HepG2 (cell line): ENCODE measurements around the gene RAPSN. TPM values are rescaled to one million over a fixed set of nuclear protein-coding genes. Genes with fewer than 3 reads are reported as not detected.
A peak's percentile ranks its signal among the peaks of the same experiment; 100 is the strongest.

Experiments
- GMEB2 ChIP-seq: IDR thresholded peaks from 2 replicates; pipeline ENCODE4 v1.6.1; 2016; ENCODE audit warnings: missing biosample characterization, missing genetic modification reagents, low read depth
- HMGXB3 ChIP-seq: sonication (generic); formaldehyde crosslinking; IDR thresholded peaks from 2 replicates; pipeline ENCODE4 v1.4.0; 2020; ENCODE audit warnings: missing genetic modification reagents, borderline replicate concordance
- KMT2B ChIP-seq: IDR thresholded peaks from 2 replicates; pipeline ENCODE4 v1.6.1; 2016; ENCODE audit warnings: missing genetic modification reagents, missing compliant biosample characterization
- NR2F1 ChIP-seq, 2 experiments: fragments of 450-650 bp in 1 of 2; formaldehyde crosslinking in 1 of 2; IDR thresholded peaks; 2 replicates each; pipeline versions ENCODE4 v1.5.0 to v1.6.1; 2016 to 2020; ENCODE audit warnings: mild to moderate bottlenecking in 1 of 2, missing compliant biosample characterization in 1 of 2, missing genetic modification reagents in 1 of 2, moderate library complexity in 1 of 2
- SMAD1 ChIP-seq: sonication (generic); formaldehyde crosslinking; IDR thresholded peaks from 2 replicates; pipeline ENCODE4 v1.4.0; 2020; ENCODE audit warnings: missing genetic modification reagents, low read depth, mild to moderate bottlenecking, borderline replicate concordance
- ZGPAT ChIP-seq: IDR thresholded peaks from 2 replicates; pipeline ENCODE4 v1.6.1; 2016; ENCODE audit warnings: mild to moderate bottlenecking
- ZNF160 ChIP-seq: sonication (generic); formaldehyde crosslinking; IDR thresholded peaks from 2 replicates; pipeline ENCODE4 v1.8.0; 2022; ENCODE audit warnings: mild to moderate bottlenecking, inconsistent platforms, missing genetic modification reagents
- ZNF282 ChIP-seq: fragments of 450-650 bp; IDR thresholded peaks from 2 replicates; pipeline ENCODE4 v1.6.1; 2018; ENCODE audit not compliant: partially characterized antibody
- ZNF570 ChIP-seq: sonication (generic); formaldehyde crosslinking; IDR thresholded peaks from 2 replicates; pipeline ENCODE4 v1.4.0; 2020; ENCODE audit warnings: mild to moderate bottlenecking, missing genetic modification reagents, borderline replicate concordance
- ZNF704 ChIP-seq: sonication (generic); formaldehyde crosslinking; IDR thresholded peaks from 2 replicates; pipeline ENCODE4 v1.8.1; 2023; ENCODE audit warnings: mild to moderate bottlenecking, inconsistent platforms, moderate library complexity, missing genetic modification reagents, borderline replicate concordance
- ZNF710 ChIP-seq: sonication (generic); formaldehyde crosslinking; IDR thresholded peaks from 2 replicates; pipeline ENCODE4 v1.5.0; 2020; ENCODE audit warnings: mild to moderate bottlenecking, missing genetic modification reagents, borderline replicate concordance
- ZNF761 ChIP-seq: sonication (generic); formaldehyde crosslinking; conservative IDR thresholded peaks from 2 replicates; pipeline ENCODE4 v1.4.0; 2020; ENCODE audit warnings: mild to moderate bottlenecking, missing genetic modification reagents
- polyA plus RNA-seq, 8 experiments: library from polyadenylated mRNA; depleted of rRNA in 3 of 8; stranded (reverse) in 7 of 8; unstranded in 1 of 8; fragments of >200 nt; fragmentation: Illumina TruSeq in 4 of 8; extraction: Trizol in 4 of 8; gene quantifications; 2 replicates each; pipeline versions ENCODE4 v1.2.1 to v1.2.3, GENCODE V29; 2011 to 2016; ENCODE audit warnings: low read depth in 4 of 8, missing spikeins in 1 of 8, mixed read lengths in 1 of 8; ENCODE audit not compliant: insufficient read depth in 1 of 8
- total RNA-seq, 5 experiments: library from RNA; depleted of rRNA; stranded (reverse); fragments of >200 nt; fragmentation: Illumina TruSeq; extraction: Trizol; gene quantifications; 2 replicates each; pipeline ENCODE4 v1.2.3, GENCODE V29; 2016; ENCODE audit warnings: low read depth in 1 of 5

RAPSN gene
- total and polyA plus RNA-seq, 2 of the 13 experiments (the other 11 are each of a cell fraction or from before 2014, with no cell fraction given) = 0.15 to 1.2 TPM

GRCh38 chr11:47407746-47408590, 41.0 kb downstream of the RAPSN start, which contains the start of gene SLC39A13 (continued):
- TF ChIP-seq HMGXB3 = no peak
- peak; percentile 74; the same call in 1 of the 2 replicates for TF ChIP-seq ZNF160
- TF ChIP-seq ZNF704 (CRISPR knock-in tag) = 0 out of 2 replicates have a peak, but pooled peaks have one; percentile 69
- no peak for TF ChIP-seq ZNF570 (CRISPR knock-in tag)
- peak; percentile 88 for TF ChIP-seq ZGPAT (CRISPR knock-in tag)
- no peak for TF ChIP-seq ZNF282
- TF ChIP-seq KMT2B (CRISPR knock-in tag) = peak; percentile 49; the same call in 1 of the 2 replicates
- TF ChIP-seq GMEB2 = no peak; the same call in 1 of the 2 replicates
- TF ChIP-seq SMAD1 (CRISPR knock-in tag) = peak; percentile 68
- peak; percentile 93; the same call in 1 of the 2 replicates for TF ChIP-seq ZNF761
- peak; percentile 79 for TF ChIP-seq ZNF710 (CRISPR knock-in tag)
- no peak for TF ChIP-seq NR2F1 (CRISPR knock-in tag; IDR thresholded peaks at IDR 0.05)
